Panc1 (cell line): ENCODE measurements around the gene LILRB4. TPM values are rescaled to one million over a fixed set of nuclear protein-coding genes. Genes with fewer than 3 reads are reported as not detected.

ENCODE experiments used
- ATAC-seq: fragments of 200-7000 bp; cut with Tn5 transposase; 2 replicates; pipeline ENCODE4 v1.9.1; 2020; ENCODE audit warnings: mild to moderate bottlenecking, moderate library complexity
- BruUV-seq: library from RNA; stranded (reverse); fragments of 400-500 nt; replicated peaks from 2 replicates; lab custom pipeline; 2021; lab: Mats Ljungman, UMichigan
- CTCF ChIA-PET: fragments of 300-600 bp; sonication (Branson Sonifier 250); formaldehyde crosslinking; loops from one replicate; lab custom pipeline; 2022; ENCODE audit warnings: antibody characterized with exemption; lab: Charles Lee
- POLR2A ChIA-PET: fragments of 300-600 bp; sonication (Branson Sonifier 250); formaldehyde crosslinking; loops from one replicate; lab custom pipeline; 2022; ENCODE audit warnings: antibody characterized with exemption; lab: Charles Lee
- DNase-seq: peaks from one replicate; pipeline ENCODE4 v3.0.0-alpha.2; 2010; ENCODE audit warnings: low read depth, low spot score
- H3K27ac ChIP-seq: 2 replicates; pipeline ENCODE4 v1.5.1; 2011; ENCODE audit warnings: mild to moderate bottlenecking, low read length, inconsistent platforms
- H3K27me3 ChIP-seq: fragments of 200-500 bp; sonication (Bioruptor generic); 2 replicates; pipeline ENCODE4 v1.6.0; 2014; ENCODE audit warnings: low read length, inconsistent platforms; ENCODE audit not compliant: control insufficient read depth, insufficient read depth
- H3K36me3 ChIP-seq: fragments of 200-500 bp; sonication (Bioruptor generic); 2 replicates; pipeline ENCODE4 v1.5.1; 2014; ENCODE audit warnings: inconsistent platforms, mild to moderate bottlenecking, low read length, moderate library complexity; ENCODE audit not compliant: control insufficient read depth, insufficient read depth
- H3K4me1 ChIP-seq: 2 replicates; pipeline ENCODE4 v1.5.1; 2011; ENCODE audit warnings: inconsistent platforms, mild to moderate bottlenecking, low read length, moderate library complexity; ENCODE audit not compliant: control insufficient read depth, insufficient read depth
- H3K4me3 ChIP-seq, 2 experiments: 2 replicates each; pipeline ENCODE4 v1.5.1; 2011 to 2012; ENCODE audit warnings: low read depth in 2 of 2, low read length in 2 of 2, mild to moderate bottlenecking in 2 of 2, inconsistent platforms in 1 of 2, moderate library complexity in 1 of 2
- H3K9me3 ChIP-seq: fragments of 200-500 bp; sonication (Bioruptor generic); 2 replicates; pipeline ENCODE4 v1.5.1; 2014; ENCODE audit warnings: low read depth, mild to moderate bottlenecking, inconsistent platforms, low read length, moderate library complexity; ENCODE audit not compliant: control insufficient read depth, insufficient read depth
- CTCF ChIP-seq: fragments of 450-650 bp; IDR thresholded peaks from 2 replicates; pipeline ENCODE4 v1.5.1; 2017; ENCODE audit warnings: mild to moderate bottlenecking
- POLR2AphosphoS5 ChIP-seq: IDR thresholded peaks from 2 replicates; pipeline ENCODE4 v1.6.1; 2012; ENCODE audit warnings: mild to moderate bottlenecking, low read depth, low read length, moderate library complexity
- REST ChIP-seq, 2 experiments: IDR thresholded peaks; 2 replicates each; pipeline ENCODE4 v1.6.1; 2011 to 2012; ENCODE audit warnings: low read depth in 2 of 2, control low read depth in 1 of 2, low read length in 1 of 2, mild to moderate bottlenecking in 1 of 2, moderate library complexity in 1 of 2; ENCODE audit not compliant: insufficient read depth in 1 of 2
- SIN3A ChIP-seq: IDR thresholded peaks from 2 replicates; pipeline ENCODE4 v1.6.1; 2012; ENCODE audit warnings: low read depth, mild to moderate bottlenecking, low read length, moderate library complexity, borderline replicate concordance; ENCODE audit not compliant: insufficient read depth
- TCF7L2 ChIP-seq: IDR thresholded peaks from 2 replicates; pipeline ENCODE4 v1.6.1; 2011; ENCODE audit warnings: mild to moderate bottlenecking, low read depth, low read length, inconsistent platforms
- in situ Hi-C: cut with HindIII; loops from 2 replicates; pipeline ENCODE4 v1.10.0; 2016; ENCODE audit warnings: low sequenced_read_pairs, low pct_unique_long_range_greater_than_20kb
- intact Hi-C: fragments of 100-400 bp; cut with micrococcal nuclease; formaldehyde crosslinking; loops from one replicate; pipeline ENCODE4 v1.10.0; 2022; ENCODE audit not compliant: unreplicated experiment
- total RNA-seq: library from RNA; stranded (reverse); gene quantifications from one replicate; pipeline ENCODE4 v1.2.1, GENCODE V29; 2021; ENCODE audit not compliant: unreplicated experiment

The LILRB4 gene
- total RNA-seq, 1 experiment from 2014 or later, result not detected

- intact Hi-C loops, result no loop called here
- no peaks in the 10 kb centered on the region for H3K36me3 ChIP-seq
Measured at GRCh38 chr19:54659300-54659699, 3.5 kb upstream of the LILRB4 start.

GRCh38 chr19:54660306-54660705 is 2.5 kb upstream of the LILRB4 start:
- H3K27ac ChIP-seq, result no peak overlapping the region
- no peaks in the 10 kb centered on the region for H3K36me3 ChIP-seq
- no TSS peak for BruUV-seq
- H3K4me3 ChIP-seq, result no peak overlapping the region
- ChIA-PET CTCF (interaction anchor here (1.1 kb wide), 1 partner anchor 9 kb away, joined by 3 read pairs; no protein-coding TSS in a partner anchor), POLR2A (no interaction called here)
- in situ Hi-C loops (no loop called here), intact Hi-C loops (no loop called here)
- H3K4me1 ChIP-seq, result no peaks in the 10 kb centered on the region
- DNase-seq (no peak), ATAC-seq (no peak)
- peaks cover 4% of the 10 kb centered on the region; the same call in 1 of the 2 replicates for H3K27me3 ChIP-seq
- TF ChIP-seq TCF7L2 (no peak), CTCF (no peak), SIN3A (no peak)
- no peaks in the 10 kb centered on the region for H3K9me3 ChIP-seq

More at GRCh38 chr19:54659300-54659699, 3.5 kb upstream of the LILRB4 start:
- DNase-seq (no peak), ATAC-seq (no peak)
- in situ Hi-C loops, result no loop called here
- ChIA-PET POLR2A (no interaction called here), CTCF (no interaction called here)
- Histone ChIP-seq H3K4me1 (no peaks in the 10 kb centered on the region), H3K27me3 (0 out of 2 replicates have a peak, but pooled peaks cover 5% of the 10 kb centered on the region), H3K9me3 (no peaks in the 10 kb centered on the region), H3K4me3 (no peak overlapping the region), H3K27ac (no peak overlapping the region)
- TF ChIP-seq SIN3A, result no peak
- no peak for TF ChIP-seq CTCF
- no peak for TF ChIP-seq REST (IDR thresholded peaks at IDR 0.05; ENCODE audit: insufficient read depth in 1 of 2, low read depth in 2 of 2, low read length in 1 of 2)
- no peak for TF ChIP-seq POLR2AphosphoS5
- TF ChIP-seq TCF7L2, result no peak
- no TSS peak for BruUV-seq
